IMR-90 (cell line): ENCODE measurements around the gene PMEPA1. TPM values are rescaled to one million over a fixed set of nuclear protein-coding genes. Genes with fewer than 3 reads are reported as not detected.

Source experiments
- ATAC-seq: fragments of 200-7000 bp; cut with Tn5 transposase; 2 replicates; pipeline ENCODE4 v1.9.1; 2020; ENCODE audit warnings: low read depth, mild to moderate bottlenecking, moderate library complexity
- BruUV-seq: library from RNA; stranded (reverse); fragments of 400-500 nt; replicated peaks from 2 replicates; lab custom pipeline; 2021; lab: Mats Ljungman, UMichigan
- CTCF ChIA-PET: fragments of 300-600 bp; formaldehyde crosslinking; extraction: SDS; loops from one replicate; lab custom pipeline; 2021; ENCODE audit warnings: antibody characterized with exemption; lab: Yijun Ruan, JAX
- POLR2A ChIA-PET: fragments of 300-600 bp; sonication (Branson Sonifier 250); formaldehyde crosslinking; loops from one replicate; lab custom pipeline; 2022; ENCODE audit warnings: antibody characterized with exemption; ENCODE audit not compliant: unreplicated experiment; lab: Charles Lee
- DNase-seq: peaks from one replicate; pipeline ENCODE4 v3.0.0; 2013
- H2AFZ ChIP-seq: replicated peaks from 2 replicates; pipeline ENCODE3; 2013; ENCODE audit warnings: low read length, mild to moderate bottlenecking; ENCODE audit not compliant: poor library complexity
- H2AK5ac ChIP-seq: 2 replicates; pipeline ENCODE4 v1.6.1; 2013; ENCODE audit warnings: low read depth, low read length, inconsistent platforms
- H2AK9ac ChIP-seq: replicated peaks from 2 replicates; pipeline ENCODE3; 2013; ENCODE audit warnings: mild to moderate bottlenecking, low read depth, low read length, moderate library complexity; ENCODE audit not compliant: poor library complexity
- H2BK120ac ChIP-seq: 2 replicates; pipeline ENCODE4 v1.6.1; 2013; ENCODE audit warnings: low read depth, low read length, inconsistent platforms
- H2BK15ac ChIP-seq: 3 replicates; pipeline ENCODE4 v1.6.1; 2013; ENCODE audit warnings: low read depth, low read length, inconsistent platforms
- H2BK20ac ChIP-seq: 2 replicates; pipeline ENCODE4 v1.6.1; 2013; ENCODE audit warnings: low read depth, mild to moderate bottlenecking, inconsistent platforms, low read length, moderate library complexity
- H2BK5ac ChIP-seq: 2 replicates; pipeline ENCODE4 v1.6.1; 2013; ENCODE audit warnings: mild to moderate bottlenecking, low read depth, low read length, inconsistent platforms; ENCODE audit not compliant: poor library complexity, severe bottlenecking
- H3K14ac ChIP-seq: replicated peaks from 2 replicates; pipeline ENCODE4 v1.6.1; 2013; ENCODE audit warnings: low read depth, low read length, inconsistent platforms
- H3K18ac ChIP-seq: 2 replicates; pipeline ENCODE4 v1.6.1; 2013; ENCODE audit warnings: low read depth, low read length, control low read depth
- H3K23ac ChIP-seq: 2 replicates; pipeline ENCODE4 v1.6.1; 2013; ENCODE audit warnings: low read depth, low read length, inconsistent platforms
- H3K27ac ChIP-seq: 2 replicates; pipeline ENCODE4 v1.5.1; 2013; ENCODE audit warnings: mild to moderate bottlenecking, control low read depth, low read length; ENCODE audit not compliant: insufficient read depth
- H3K27me3 ChIP-seq: 2 replicates; pipeline ENCODE4 v1.6.1; 2013; ENCODE audit warnings: low read length; ENCODE audit not compliant: control insufficient read depth, insufficient read depth
- H3K36me3 ChIP-seq: 2 replicates; pipeline ENCODE4 v1.6.1; 2013; ENCODE audit warnings: low read length, mixed read lengths; ENCODE audit not compliant: control insufficient read depth, insufficient read depth
- H3K4ac ChIP-seq: 2 replicates; pipeline ENCODE4 v1.6.1; 2013; ENCODE audit warnings: low read depth, low read length, inconsistent platforms
- H3K4me1 ChIP-seq: 2 replicates; pipeline ENCODE4 v1.6.1; 2013; ENCODE audit warnings: low read length, mixed read lengths; ENCODE audit not compliant: control insufficient read depth, insufficient read depth
- H3K4me2 ChIP-seq: 2 replicates; pipeline ENCODE4 v1.6.1; 2013; ENCODE audit warnings: low read depth, mild to moderate bottlenecking, control low read depth, low read length, moderate library complexity
- H3K4me3 ChIP-seq: 2 replicates; pipeline ENCODE4 v1.5.1; 2013; ENCODE audit warnings: low read depth, mild to moderate bottlenecking, control low read depth, low read length, moderate library complexity; ENCODE audit not compliant: insufficient read depth
- H3K56ac ChIP-seq: 2 replicates; pipeline ENCODE4 v1.6.1; 2013; ENCODE audit warnings: low read length, inconsistent platforms; ENCODE audit not compliant: insufficient read depth; ENCODE audit errors: extremely low read depth
- H3K79me1 ChIP-seq, 2 experiments: 2 replicates each; pipeline ENCODE4 v1.6.1; 2013; ENCODE audit warnings: low read length in 2 of 2, inconsistent platforms in 1 of 2, low read depth in 1 of 2
- H3K9ac ChIP-seq: 2 replicates; pipeline ENCODE4 v1.6.1; 2013; ENCODE audit warnings: low read depth, low read length, control low read depth
- H3K9me1 ChIP-seq: 2 replicates; pipeline ENCODE4 v1.6.1; 2013; ENCODE audit warnings: low read length, inconsistent platforms; ENCODE audit not compliant: insufficient read depth
- H3K9me3 ChIP-seq: 2 replicates; pipeline ENCODE4 v1.6.1; 2013; ENCODE audit warnings: low read length; ENCODE audit not compliant: control insufficient read depth, insufficient read depth
- H4K20me1 ChIP-seq: 2 replicates; pipeline ENCODE4 v1.6.1; 2013; ENCODE audit warnings: low read length, inconsistent platforms; ENCODE audit not compliant: insufficient read depth
- H4K5ac ChIP-seq: 2 replicates; pipeline ENCODE4 v1.6.1; 2013; ENCODE audit warnings: mild to moderate bottlenecking, low read depth, low read length, control low read depth
- H4K8ac ChIP-seq, 2 experiments: 2 replicates each; pipeline ENCODE4 v1.6.1; 2013; ENCODE audit warnings: low read depth in 2 of 2, low read length in 2 of 2, control low read depth in 1 of 2, inconsistent platforms in 1 of 2
- H4K91ac ChIP-seq: 2 replicates; pipeline ENCODE4 v1.6.1; 2013; ENCODE audit warnings: low read depth, low read length, inconsistent platforms; ENCODE audit not compliant: insufficient read depth
- BHLHE40 ChIP-seq: fragments of 150-350 bp; IDR thresholded peaks from 2 replicates; pipeline ENCODE4 v1.6.1; 2016; ENCODE audit warnings: mild to moderate bottlenecking, low read depth, low read length
- CEBPB ChIP-seq: IDR thresholded peaks from 2 replicates; pipeline ENCODE4 v1.6.1; 2012; ENCODE audit warnings: low read depth, low read length, improper control_type of control experiment
- CHD1 ChIP-seq: IDR thresholded peaks from 2 replicates; pipeline ENCODE4 v1.6.1; 2012; ENCODE audit warnings: low read depth, low read length, improper control_type of control experiment
- FOS ChIP-seq: fragments of 150-350 bp; IDR thresholded peaks from 2 replicates; pipeline ENCODE4 v1.6.1; 2016; ENCODE audit warnings: low read depth, low read length
- MAFK ChIP-seq: IDR thresholded peaks from 2 replicates; pipeline ENCODE4 v1.6.1; 2012; ENCODE audit warnings: low read depth, low read length, improper control_type of control experiment
- MAZ ChIP-seq: IDR thresholded peaks from 2 replicates; pipeline ENCODE4 v1.6.1; 2012; ENCODE audit warnings: low read depth, mild to moderate bottlenecking, low read length, improper control_type of control experiment, moderate library complexity, borderline replicate concordance
- MXI1 ChIP-seq: IDR thresholded peaks from 2 replicates; pipeline ENCODE4 v1.6.1; 2012; ENCODE audit warnings: low read depth, mild to moderate bottlenecking, low read length, moderate library complexity, borderline replicate concordance
- NFE2L2 ChIP-seq: fragments of 150-350 bp; IDR thresholded peaks from 2 replicates; pipeline ENCODE4 v1.6.1; 2016; ENCODE audit warnings: low read depth, mild to moderate bottlenecking, low read length
- POLR2A ChIP-seq: IDR thresholded peaks from 2 replicates; pipeline ENCODE4 v1.6.1; 2012; ENCODE audit warnings: mild to moderate bottlenecking, low read depth, low read length
- RAD21 ChIP-seq: IDR thresholded peaks from 2 replicates; pipeline ENCODE4 v1.6.1; 2012; ENCODE audit warnings: low read length, improper control_type of control experiment
- RCOR1 ChIP-seq: IDR thresholded peaks from 2 replicates; pipeline ENCODE4 v1.6.1; 2012; ENCODE audit warnings: mild to moderate bottlenecking, low read length, improper control_type of control experiment; ENCODE audit not compliant: insufficient replicate concordance
- RFX5 ChIP-seq: IDR thresholded peaks from 2 replicates; pipeline ENCODE4 v1.8.0; 2012; ENCODE audit warnings: low read depth, mild to moderate bottlenecking, low read length, moderate library complexity
- SMC3 ChIP-seq: fragments of 150-350 bp; IDR thresholded peaks from 2 replicates; pipeline ENCODE4 v1.6.1; 2016; ENCODE audit warnings: low read depth, mild to moderate bottlenecking, antibody characterized with exemption, low read length, moderate library complexity
- WGBS, 2 experiments: methylation state at CpG; one replicate each; pipeline versions ENCODE4 v1.1.5 to v1.1.7; 2013; ENCODE audit warnings: missing lambda C conversion rate in 2 of 2; ENCODE audit not compliant: insufficient read length in 1 of 2; ENCODE audit errors: extremely low coverage in 2 of 2; 5-methylcytosine and 5-hydroxymethylcytosine counted together
- dilution Hi-C: fragments of 300-500 bp; cut with HindIII; formaldehyde crosslinking; loops from one replicate; pipeline ENCODE4 v1.14.3; 2018; ENCODE audit warnings: low sequenced_read_pairs; ENCODE audit not compliant: unreplicated experiment
- in situ Hi-C: fragments of 300-500 bp; cut with MboI; formaldehyde crosslinking; loops from 3 replicates; pipeline ENCODE4 v1.14.3; 2019; ENCODE audit warnings: low sequenced_read_pairs, inconsistent platforms, mixed read lengths
- intact Hi-C: fragments of 100-400 bp; cut with micrococcal nuclease; formaldehyde crosslinking; loops from 2 replicates; pipeline ENCODE4 v1.10.0; 2022
- polyA plus RNA-seq, 3 experiments: library from polyadenylated mRNA; depleted of rRNA; stranded (reverse); fragments of >200 nt; gene quantifications; 2 replicates each; pipeline ENCODE4 v1.2.3, GENCODE V29; 2012; ENCODE audit warnings: low replicate concordance in 1 of 3
- total RNA-seq: library from RNA; depleted of rRNA; stranded (reverse); fragments of >200 nt; gene quantifications from 2 replicates; pipeline ENCODE4 v1.2.3, GENCODE V29; 2012
- TF ChIP-seq, protein P1 (sequence below): fragments of 150-350 bp; IDR thresholded peaks from 2 replicates; pipeline ENCODE4 v1.6.1; 2016; ENCODE audit warnings: low read depth, mild to moderate bottlenecking, low read length, moderate library complexity, borderline replicate concordance
- TF ChIP-seq, protein P2 (sequence below): fragments of 150-350 bp; IDR thresholded peaks from 2 replicates; pipeline ENCODE4 v1.6.1; 2017; ENCODE audit warnings: mild to moderate bottlenecking, antibody characterized with exemption, low read length, low read depth

Gene PMEPA1
- total and polyA plus RNA-seq, 2 of the 4 experiments (the other 2 are of a cell fraction) = 2.0 to 6.9 TPM

DNA sequence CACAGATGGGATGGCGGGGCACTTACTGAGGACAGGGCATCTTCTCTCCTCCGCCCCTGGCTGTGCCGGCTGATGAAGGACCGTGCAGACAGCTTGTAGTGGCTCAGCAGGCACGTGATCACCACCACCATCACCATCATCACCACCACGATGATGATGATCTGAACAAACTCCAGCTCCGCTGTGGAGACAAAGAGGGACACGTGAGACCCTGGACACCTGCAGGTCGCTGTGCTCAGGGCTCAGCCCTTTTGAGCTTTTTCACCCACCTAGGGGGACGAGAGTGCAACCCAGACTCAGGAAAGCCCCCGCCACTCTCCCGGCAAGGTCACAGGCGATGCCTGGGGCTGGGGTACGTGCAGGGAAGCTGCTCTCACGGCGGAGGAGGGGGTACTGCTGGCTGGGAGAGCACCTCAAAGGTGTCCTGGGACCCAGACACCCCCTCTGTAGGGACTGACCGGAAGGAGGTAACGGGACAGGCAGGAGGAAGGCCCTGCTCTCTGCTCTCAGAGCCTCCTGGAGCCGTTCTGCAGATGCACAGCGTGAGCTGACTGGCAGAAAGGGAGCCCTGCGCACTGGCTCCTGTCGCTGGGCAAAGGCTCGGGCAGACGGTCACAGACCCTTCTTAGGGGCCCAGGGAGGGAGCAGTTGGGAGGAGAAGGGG, 50.2 kb downstream of the PMEPA1 start:
- no peaks in the 10 kb centered on the region for H3K4me1 ChIP-seq
- no peak overlapping the region for H3K4me2 ChIP-seq
- no peak overlapping the region for H3K27ac ChIP-seq
- H3K36me3 ChIP-seq = peaks cover 13% of the 10 kb centered on the region
- H3K27me3 ChIP-seq = no peaks in the 10 kb centered on the region
- ChIA-PET CTCF (interaction anchor here (1.1 kb wide), 1 partner anchor 60 kb away, joined by 3 read pairs; no protein-coding TSS in a partner anchor), POLR2A (no interaction called here)
- DNase-seq (no peak), ATAC-seq (no peak)
- H3K9me1 ChIP-seq = peaks cover 3% of the 10 kb centered on the region; the same call in 1 of the 2 replicates
- no peak overlapping the region for H4K91ac ChIP-seq
- no peak overlapping the region for H2BK15ac ChIP-seq
- H2AK5ac ChIP-seq = no peak overlapping the region
- peaks cover 6 to 10% of the 10 kb centered on the region in 2 experiments; a peak in 2 of 4 replicates for H3K79me1 ChIP-seq
- no peak overlapping the region for H3K4me3 ChIP-seq
- H2BK120ac ChIP-seq = no peak overlapping the region
- dilution Hi-C loops (no loop called here), in situ Hi-C loops (loop anchor here (10.0 kb wide), 1 partner anchor 425 kb away; no protein-coding TSS in a partner anchor), intact Hi-C loops (loop anchor here (10.0 kb wide), 1 partner anchor 185 kb away; no protein-coding TSS in a partner anchor)
- no peak overlapping the region for H3K14ac ChIP-seq
- no peak overlapping the region for H3K9ac ChIP-seq
- 92% methylated on average over 14 of the region's 24 CpGs; no CpG with 5 or more reads in 1 of the 2 experiments for WGBS, 2 experiments
- H2AK9ac ChIP-seq = peak overlapping the region; percentile 28
- no peak overlapping the region for H4K5ac ChIP-seq
- H2BK5ac ChIP-seq = no peak overlapping the region
- H3K4ac ChIP-seq = no peak overlapping the region
- no peaks in the 10 kb centered on the region for H3K9me3 ChIP-seq
- H4K20me1 ChIP-seq = peaks cover 31% of the 10 kb centered on the region
- H2BK20ac ChIP-seq = no peak overlapping the region
- H3K18ac ChIP-seq = no peak overlapping the region
- H2AFZ ChIP-seq = no peak overlapping the region
- no TSS peak for BruUV-seq
- no peak overlapping the region for H4K8ac ChIP-seq
- no peak overlapping the region for H3K23ac ChIP-seq
- no peak overlapping the region for H3K56ac ChIP-seq
- TF ChIP-seq MXI1 (no peak), CEBPB (no peak), MAFK (no peak), POLR2A (no peak), RCOR1 (no peak), FOS (no peak), SMC3 (no peak), MAZ (no peak), BHLHE40 (no peak), RFX5 (no peak), NFE2L2 (no peak), CHD1 (no peak), RAD21 (no peak)
- TF ChIP-seq, protein P1, sequence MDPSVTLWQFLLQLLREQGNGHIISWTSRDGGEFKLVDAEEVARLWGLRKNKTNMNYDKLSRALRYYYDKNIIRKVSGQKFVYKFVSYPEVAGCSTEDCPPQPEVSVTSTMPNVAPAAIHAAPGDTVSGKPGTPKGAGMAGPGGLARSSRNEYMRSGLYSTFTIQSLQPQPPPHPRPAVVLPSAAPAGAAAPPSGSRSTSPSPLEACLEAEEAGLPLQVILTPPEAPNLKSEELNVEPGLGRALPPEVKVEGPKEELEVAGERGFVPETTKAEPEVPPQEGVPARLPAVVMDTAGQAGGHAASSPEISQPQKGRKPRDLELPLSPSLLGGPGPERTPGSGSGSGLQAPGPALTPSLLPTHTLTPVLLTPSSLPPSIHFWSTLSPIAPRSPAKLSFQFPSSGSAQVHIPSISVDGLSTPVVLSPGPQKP = no peak
- TF ChIP-seq, protein P2, sequence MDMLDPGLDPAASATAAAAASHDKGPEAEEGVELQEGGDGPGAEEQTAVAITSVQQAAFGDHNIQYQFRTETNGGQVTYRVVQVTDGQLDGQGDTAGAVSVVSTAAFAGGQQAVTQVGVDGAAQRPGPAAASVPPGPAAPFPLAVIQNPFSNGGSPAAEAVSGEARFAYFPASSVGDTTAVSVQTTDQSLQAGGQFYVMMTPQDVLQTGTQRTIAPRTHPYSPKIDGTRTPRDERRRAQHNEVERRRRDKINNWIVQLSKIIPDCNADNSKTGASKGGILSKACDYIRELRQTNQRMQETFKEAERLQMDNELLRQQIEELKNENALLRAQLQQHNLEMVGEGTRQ = no peak
